K562 (cell line): ENCODE data around the gene YPEL3.

Experiments used
- CEBPB ChIP-seq: fragments of 450-650 bp; IDR thresholded peaks from 2 replicates; pipeline ENCODE4 v1.6.1; 2016; ENCODE audit warnings: missing genetic modification characterization, missing compliant biosample characterization
- ELF2 ChIP-seq: fragments of 250-450 bp; sonication (Bioruptor Pico); IDR thresholded peaks from 2 replicates; pipeline ENCODE4 v1.5.0; 2021; ENCODE audit warnings: mild to moderate bottlenecking
- IFI16 ChIP-seq: fragments of 250-450 bp; sonication (Bioruptor Pico); IDR thresholded peaks from 2 replicates; pipeline ENCODE4 v2.1.2; 2022; ENCODE audit warnings: mild to moderate bottlenecking, inconsistent platforms
- PCBP2 ChIP-seq: fragments of 200-400 bp; formaldehyde crosslinking; IDR thresholded peaks from 2 replicates; pipeline ENCODE4 v1.6.1; 2018; ENCODE audit warnings: low read length, low read depth, mild to moderate bottlenecking, moderate library complexity; ENCODE audit not compliant: poor library complexity, severe bottlenecking
- POLR2A ChIP-seq: fragments of 450-650 bp; conservative IDR thresholded peaks from 2 replicates; pipeline ENCODE4 v1.6.1; 2016
- RBM14 ChIP-seq: fragments of 200-400 bp; formaldehyde crosslinking; IDR thresholded peaks from 2 replicates; pipeline ENCODE4 v1.6.1; 2018; ENCODE audit warnings: low read depth, mild to moderate bottlenecking, low read length, moderate library complexity, borderline replicate concordance; ENCODE audit not compliant: insufficient read depth
- ZKSCAN1 ChIP-seq: fragments of 150-350 bp; IDR thresholded peaks from 2 replicates; pipeline ENCODE4 v1.6.1; 2016; ENCODE audit warnings: low read depth, low read length
- ZZZ3 ChIP-seq: fragments of 450-650 bp; IDR thresholded peaks from 2 replicates; pipeline ENCODE4 v1.6.1; 2016; ENCODE audit warnings: antibody characterized with exemption, mild to moderate bottlenecking, moderate library complexity
- TF ChIP-seq, protein P1 (sequence below): sonication (generic); formaldehyde crosslinking; IDR thresholded peaks from 2 replicates; pipeline ENCODE4 v1.8.1; 2023; ENCODE audit warnings: missing genetic modification reagents, mild to moderate bottlenecking, borderline replicate concordance
- TF ChIP-seq, protein P2 (sequence below), 2 experiments: fragments of 450-650 bp; conservative IDR thresholded peaks; 2 replicates each; pipeline ENCODE4 v1.6.1; 2017; ENCODE audit warnings: mild to moderate bottlenecking in 2 of 2, moderate library complexity in 2 of 2

DNA sequence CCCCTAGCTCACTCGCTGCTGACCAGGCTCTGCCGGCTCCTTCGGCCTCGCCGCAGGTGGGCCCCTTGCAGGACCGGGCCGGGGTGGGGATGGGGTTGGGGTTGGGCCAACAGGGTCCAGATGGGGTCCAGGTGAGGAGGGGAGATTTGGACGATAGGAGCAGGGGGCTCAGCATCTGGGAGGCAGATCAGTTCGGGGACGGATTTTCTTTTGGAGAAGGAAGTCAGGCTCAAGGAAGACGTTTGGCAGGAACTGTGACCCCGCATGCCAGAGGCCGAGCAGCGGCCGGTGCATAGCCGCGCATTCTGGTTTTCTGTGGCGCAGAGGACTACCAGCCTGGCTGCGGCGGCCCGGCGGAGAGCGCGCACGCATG, 31.3 kb downstream of the YPEL3 start:
- TF ChIP-seq, protein P1, sequence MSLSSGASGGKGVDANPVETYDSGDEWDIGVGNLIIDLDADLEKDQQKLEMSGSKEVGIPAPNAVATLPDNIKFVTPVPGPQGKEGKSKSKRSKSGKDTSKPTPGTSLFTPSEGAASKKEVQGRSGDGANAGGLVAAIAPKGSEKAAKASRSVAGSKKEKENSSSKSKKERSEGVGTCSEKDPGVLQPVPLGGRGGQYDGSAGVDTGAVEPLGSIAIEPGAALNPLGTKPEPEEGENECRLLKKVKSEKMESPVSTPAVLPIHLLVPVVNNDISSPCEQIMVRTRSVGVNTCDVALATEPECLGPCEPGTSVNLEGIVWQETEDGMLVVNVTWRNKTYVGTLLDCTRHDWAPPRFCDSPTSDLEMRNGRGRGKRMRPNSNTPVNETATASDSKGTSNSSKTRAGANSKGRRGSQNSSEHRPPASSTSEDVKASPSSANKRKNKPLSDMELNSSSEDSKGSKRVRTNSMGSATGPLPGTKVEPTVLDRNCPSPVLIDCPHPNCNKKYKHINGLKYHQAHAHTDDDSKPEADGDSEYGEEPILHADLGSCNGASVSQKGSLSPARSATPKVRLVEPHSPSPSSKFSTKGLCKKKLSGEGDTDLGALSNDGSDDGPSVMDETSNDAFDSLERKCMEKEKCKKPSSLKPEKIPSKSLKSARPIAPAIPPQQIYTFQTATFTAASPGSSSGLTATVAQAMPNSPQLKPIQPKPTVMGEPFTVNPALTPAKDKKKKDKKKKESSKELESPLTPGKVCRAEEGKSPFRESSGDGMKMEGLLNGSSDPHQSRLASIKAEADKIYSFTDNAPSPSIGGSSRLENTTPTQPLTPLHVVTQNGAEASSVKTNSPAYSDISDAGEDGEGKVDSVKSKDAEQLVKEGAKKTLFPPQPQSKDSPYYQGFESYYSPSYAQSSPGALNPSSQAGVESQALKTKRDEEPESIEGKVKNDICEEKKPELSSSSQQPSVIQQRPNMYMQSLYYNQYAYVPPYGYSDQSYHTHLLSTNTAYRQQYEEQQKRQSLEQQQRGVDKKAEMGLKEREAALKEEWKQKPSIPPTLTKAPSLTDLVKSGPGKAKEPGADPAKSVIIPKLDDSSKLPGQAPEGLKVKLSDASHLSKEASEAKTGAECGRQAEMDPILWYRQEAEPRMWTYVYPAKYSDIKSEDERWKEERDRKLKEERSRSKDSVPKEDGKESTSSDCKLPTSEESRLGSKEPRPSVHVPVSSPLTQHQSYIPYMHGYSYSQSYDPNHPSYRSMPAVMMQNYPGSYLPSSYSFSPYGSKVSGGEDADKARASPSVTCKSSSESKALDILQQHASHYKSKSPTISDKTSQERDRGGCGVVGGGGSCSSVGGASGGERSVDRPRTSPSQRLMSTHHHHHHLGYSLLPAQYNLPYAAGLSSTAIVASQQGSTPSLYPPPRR (CRISPR knock-in tag), result no peak
- no peak for TF ChIP-seq PCBP2
- TF ChIP-seq ZZZ3, result no peak
- no peak for TF ChIP-seq POLR2A
- no peak for TF ChIP-seq IFI16 (CRISPR knock-in tag)
- TF ChIP-seq ZKSCAN1, result no peak
- TF ChIP-seq CEBPB (tag), result no peak
- no peak for TF ChIP-seq RBM14
- TF ChIP-seq ELF2, result no peak
- TF ChIP-seq, protein P2, sequence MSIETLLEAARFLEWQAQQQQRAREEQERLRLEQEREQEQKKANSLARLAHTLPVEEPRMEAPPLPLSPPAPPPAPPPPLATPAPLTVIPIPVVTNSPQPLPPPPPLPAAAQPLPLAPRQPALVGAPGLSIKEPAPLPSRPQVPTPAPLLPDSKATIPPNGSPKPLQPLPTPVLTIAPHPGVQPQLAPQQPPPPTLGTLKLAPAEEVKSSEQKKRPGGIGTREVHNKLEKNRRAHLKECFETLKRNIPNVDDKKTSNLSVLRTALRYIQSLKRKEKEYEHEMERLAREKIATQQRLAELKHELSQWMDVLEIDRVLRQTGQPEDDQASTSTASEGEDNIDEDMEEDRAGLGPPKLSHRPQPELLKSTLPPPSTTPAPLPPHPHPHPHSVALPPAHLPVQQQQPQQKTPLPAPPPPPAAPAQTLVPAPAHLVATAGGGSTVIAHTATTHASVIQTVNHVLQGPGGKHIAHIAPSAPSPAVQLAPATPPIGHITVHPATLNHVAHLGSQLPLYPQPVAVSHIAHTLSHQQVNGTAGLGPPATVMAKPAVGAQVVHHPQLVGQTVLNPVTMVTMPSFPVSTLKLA (conservative IDR thresholded peaks at IDR 0.05), result no peak
